NCI-H1092 (cell line): ENCODE data around the gene SDSL.

Source experiments
- DNase-seq: peaks from one replicate; lab custom pipeline; 2025; lab: John Stamatoyannopoulos, UW

The SDSL gene

GRCh38 chr12:113422030-113422885, at the start of gene SDSL:
Gene SDSL (plus strand): TSS chr12:113422380. CDS start chr12:113427983, 5,603 bp downstream.
- no peak for DNase-seq

GRCh38 chr12:113373440-113373839, 48.7 kb upstream of the SDSL start:
- DNase-seq = no peak

- DNase-seq = no peak
Observed at GRCh38 chr12:113373969-113374368, 48.2 kb upstream of the SDSL start.

GRCh38 chr12:113374823-113375428, 47.3 kb upstream of the SDSL start:
- DNase-seq = no peak

GRCh38 chr12:113378291-113378690, 43.9 kb upstream of the SDSL start:
- DNase-seq = no peak

- no peak for DNase-seq
Observed at GRCh38 chr12:113381220-113381619, 41.0 kb upstream of the SDSL start.

- no peak for DNase-seq
Observed at GRCh38 chr12:113382206-113382605, 40.0 kb upstream of the SDSL start.

- no peak for DNase-seq
Observed at GRCh38 chr12:113384778-113385177, 37.4 kb upstream of the SDSL start.

- no peak for DNase-seq
Observed at GRCh38 chr12:113385282-113385882, 36.8 kb upstream of the SDSL start.

GRCh38 chr12:113386866-113387566, 35.2 kb upstream of the SDSL start:
- no peak for DNase-seq

- DNase-seq = no peak
Observed at GRCh38 chr12:113387631-113388030, 34.5 kb upstream of the SDSL start.

GRCh38 chr12:113388351-113388750, 33.8 kb upstream of the SDSL start:
- DNase-seq = no peak

- no peak for DNase-seq
Observed at GRCh38 chr12:113390064-113391043, 31.8 kb upstream of the SDSL start.

GRCh38 chr12:113391145-113391544, 31.0 kb upstream of the SDSL start:
- DNase-seq = no peak

- no peak for DNase-seq
Observed at GRCh38 chr12:113391650-113392337, 30.4 kb upstream of the SDSL start.

- DNase-seq = no peak
Observed at GRCh38 chr12:113392520-113392919, 29.7 kb upstream of the SDSL start.

- DNase-seq = no peak
Observed at GRCh38 chr12:113392988-113393579, 29.1 kb upstream of the SDSL start.

- no peak for DNase-seq
Observed at GRCh38 chr12:113393749-113394148, 28.4 kb upstream of the SDSL start.

GRCh38 chr12:113395119-113395518, 27.1 kb upstream of the SDSL start:
- DNase-seq = no peak

GRCh38 chr12:113396200-113396599, 26.0 kb upstream of the SDSL start:
- DNase-seq = no peak
